Loucy (cell line): Measurements from ENCODE around the gene RTEL1.

Experiments used
- CTCF ChIP-seq: fragments of 200-600 bp; sonication (generic); conservative IDR thresholded peaks from 2 replicates; pipeline ENCODE4 v1.5.1; 2014; ENCODE audit warnings: mild to moderate bottlenecking, antibody characterized with exemption, low read length
- EZH2phosphoT487 ChIP-seq: fragments of 200-600 bp; IDR thresholded peaks from 2 replicates; pipeline ENCODE4 v1.6.1; 2018; ENCODE audit warnings: antibody characterized with exemption, mild to moderate bottlenecking, moderate library complexity, borderline replicate concordance

- TF ChIP-seq CTCF: no peak
- no peak for TF ChIP-seq EZH2phosphoT487
Observed at GRCh38 chr20:63622096-63622495, 36.0 kb upstream of the RTEL1 start.
